Right lobe of liver (tissue), 4 donors: Measurements from ENCODE around the gene SNTB2.

Experiments
- CTCF ChIP-seq, 4 donors: fragments of 200-600 bp in 3 of 4; fragments of 450-650 bp in 1 of 4; IDR thresholded peaks; one replicate each; pipeline versions ENCODE4 v1.5.1 to v1.8.0; 2016 to 2022; ENCODE audit warnings: antibody characterized with exemption in 4 of 4, mild to moderate bottlenecking in 2 of 4
- POLR2A ChIP-seq: fragments of 450-650 bp; IDR thresholded peaks from one replicate; pipeline ENCODE4 v1.6.1; 2017; ENCODE audit warnings: antibody characterized with exemption, mild to moderate bottlenecking
- donor health status: DM: no; HTN: no; CAD: no.
- donor health status: DM: no; HTN: no; CAD: no.
- donor health status: DM: no; HTN: yes; CAD: no.

- no peak for TF ChIP-seq POLR2A
- TF ChIP-seq CTCF (IDR thresholded peaks at IDR 0.05): no peak
These were observed 73.1 kb downstream of the SNTB2 start for GRCh38 chr16:69260019-69260418.
